Measurements from ENCODE around the gene PUS7L. TPM values are rescaled to one million over a fixed set of nuclear protein-coding genes. Genes with fewer than 3 reads are reported as not detected.

PUS7L gene
- total RNA-seq, 1 donor from 2014 or later: 11.7 TPM

DNA sequence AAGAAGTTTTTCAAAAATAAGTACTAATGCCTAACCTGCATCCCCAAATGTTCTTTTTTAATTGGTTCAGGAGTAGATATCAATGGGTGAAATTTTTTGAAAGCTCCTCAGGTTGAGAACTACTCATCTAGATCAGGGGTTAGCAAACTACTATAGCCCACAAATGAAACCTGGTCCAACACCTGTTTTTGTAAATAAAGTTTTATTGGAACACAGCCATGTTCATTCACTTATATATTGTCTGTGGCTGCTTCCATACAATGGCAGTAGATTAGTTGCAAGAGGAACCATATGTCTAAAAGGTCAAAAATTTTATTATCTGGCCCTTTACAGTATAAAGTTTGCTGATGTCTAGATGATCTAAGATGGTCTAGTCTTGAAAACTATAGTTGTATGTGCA lies 13.8 kb downstream of the PUS7L start:
- TF ChIP-seq, protein P1, sequence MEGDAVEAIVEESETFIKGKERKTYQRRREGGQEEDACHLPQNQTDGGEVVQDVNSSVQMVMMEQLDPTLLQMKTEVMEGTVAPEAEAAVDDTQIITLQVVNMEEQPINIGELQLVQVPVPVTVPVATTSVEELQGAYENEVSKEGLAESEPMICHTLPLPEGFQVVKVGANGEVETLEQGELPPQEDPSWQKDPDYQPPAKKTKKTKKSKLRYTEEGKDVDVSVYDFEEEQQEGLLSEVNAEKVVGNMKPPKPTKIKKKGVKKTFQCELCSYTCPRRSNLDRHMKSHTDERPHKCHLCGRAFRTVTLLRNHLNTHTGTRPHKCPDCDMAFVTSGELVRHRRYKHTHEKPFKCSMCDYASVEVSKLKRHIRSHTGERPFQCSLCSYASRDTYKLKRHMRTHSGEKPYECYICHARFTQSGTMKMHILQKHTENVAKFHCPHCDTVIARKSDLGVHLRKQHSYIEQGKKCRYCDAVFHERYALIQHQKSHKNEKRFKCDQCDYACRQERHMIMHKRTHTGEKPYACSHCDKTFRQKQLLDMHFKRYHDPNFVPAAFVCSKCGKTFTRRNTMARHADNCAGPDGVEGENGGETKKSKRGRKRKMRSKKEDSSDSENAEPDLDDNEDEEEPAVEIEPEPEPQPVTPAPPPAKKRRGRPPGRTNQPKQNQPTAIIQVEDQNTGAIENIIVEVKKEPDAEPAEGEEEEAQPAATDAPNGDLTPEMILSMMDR (IDR thresholded peaks at IDR 0.05): no peak
- ATAC-seq: no peak

DNA sequence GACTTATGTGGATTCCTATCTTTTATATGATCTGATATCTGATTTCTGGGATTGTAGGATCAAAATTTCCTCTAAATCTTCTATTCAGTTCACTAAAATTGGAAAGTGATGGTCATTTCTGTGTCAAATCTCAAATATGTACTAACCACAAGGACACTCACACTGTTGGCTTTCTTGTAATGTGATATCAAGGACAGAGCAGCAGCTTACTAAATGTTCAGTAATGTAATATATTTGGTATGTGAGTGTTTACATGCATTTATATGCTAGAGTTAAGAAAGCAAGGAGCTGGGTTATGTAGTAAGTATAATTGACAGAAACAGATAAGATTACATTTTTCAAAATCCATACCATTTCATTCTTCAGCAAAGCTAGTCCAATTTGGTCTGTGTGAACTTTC lies 16.5 kb downstream of the PUS7L start:
- peaks cover 46% of the 10 kb centered on the region for H3K36me3 ChIP-seq
- H3K27ac ChIP-seq: no peak overlapping the region
- no peak for DNase-seq
- H3K4me1 ChIP-seq: no peaks in the 10 kb centered on the region
- H3K9me3 ChIP-seq: no peaks in the 10 kb centered on the region
- intact Hi-C loops (cut with DNase I): no loop called here
- H3K4me3 ChIP-seq: no peak overlapping the region
- TF ChIP-seq, protein P1 (IDR thresholded peaks at IDR 0.05): no peak
- no peak for ATAC-seq
- H3K27me3 ChIP-seq: no peaks in the 10 kb centered on the region

More for the DNA sequence above, 13.8 kb downstream of the PUS7L start:
- Histone ChIP-seq H3K36me3 (peaks cover 34% of the 10 kb centered on the region), H3K4me3 (no peak overlapping the region), H3K9me3 (no peaks in the 10 kb centered on the region), H3K27me3 (no peaks in the 10 kb centered on the region), H3K27ac (no peak overlapping the region), H3K4me1 (no peaks in the 10 kb centered on the region)
- intact Hi-C loops (cut with DNase I): no loop called here
- no peak for DNase-seq

DNA sequence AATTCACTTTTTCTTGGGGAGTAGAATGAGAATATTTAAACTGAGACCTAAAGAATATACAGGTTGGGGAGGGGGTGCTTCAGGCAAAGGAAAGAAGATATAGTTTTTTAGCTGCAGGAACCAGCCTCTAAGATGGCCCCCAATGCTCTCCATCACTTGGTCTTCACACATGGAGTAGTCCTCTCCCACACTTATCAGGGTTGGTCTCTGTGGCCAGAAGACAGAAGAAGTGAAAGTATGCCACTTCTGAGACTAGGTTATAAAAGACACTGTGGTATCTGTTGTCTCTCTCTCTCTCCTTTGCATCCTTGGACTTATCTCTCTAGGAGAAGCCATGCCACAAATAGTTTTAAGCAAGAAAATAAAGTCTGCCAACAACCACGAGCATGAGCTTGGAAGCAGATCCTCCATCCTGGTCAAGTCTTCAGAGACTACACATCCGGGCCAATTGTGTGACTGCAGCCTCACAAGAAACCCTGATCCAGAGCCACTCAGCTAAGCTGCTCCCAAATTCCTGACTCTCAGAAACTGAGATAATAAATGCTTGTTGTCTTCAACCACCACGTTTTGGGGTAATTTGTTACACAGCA lies 18.0 kb downstream of the PUS7L start:
- Histone ChIP-seq H3K27me3 (no peaks in the 10 kb centered on the region), H3K36me3 (peaks cover 52% of the 10 kb centered on the region), H3K9me3 (no peaks in the 10 kb centered on the region), H3K4me3 (no peak overlapping the region), H3K27ac (no peak overlapping the region), H3K4me1 (no peaks in the 10 kb centered on the region)
- DNase-seq (no peak), ATAC-seq (no peak)
- intact Hi-C loops (cut with DNase I): no loop called here
- TF ChIP-seq, protein P1 (IDR thresholded peaks at IDR 0.05): no peak

DNA sequence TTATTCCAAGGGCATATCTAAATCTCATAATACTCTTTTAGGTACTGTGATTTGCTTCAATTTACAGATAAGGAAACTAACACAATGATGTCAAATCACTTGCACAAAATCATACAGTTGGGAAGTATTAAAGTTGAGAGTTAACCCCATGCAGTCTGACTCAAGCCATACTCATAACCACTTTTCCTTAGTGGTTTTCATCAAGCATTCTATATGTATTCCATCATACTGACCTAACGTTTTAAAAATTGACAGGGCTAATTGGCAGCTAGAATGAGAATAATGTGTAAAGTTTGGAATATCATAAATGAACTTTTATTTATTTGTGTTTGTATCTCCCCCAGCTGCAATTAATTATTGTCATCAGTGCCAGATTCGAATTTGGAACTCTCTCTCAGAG lies 20.9 kb downstream of the PUS7L start:
- Histone ChIP-seq H3K9me3 (no peaks in the 10 kb centered on the region), H3K36me3 (peaks cover 54% of the 10 kb centered on the region), H3K4me3 (no peak overlapping the region), H3K27me3 (no peaks in the 10 kb centered on the region), H3K4me1 (no peaks in the 10 kb centered on the region), H3K27ac (no peak overlapping the region)
- ATAC-seq (no peak), DNase-seq (no peak)
- intact Hi-C loops (cut with DNase I): no loop called here
- TF ChIP-seq, protein P1 (IDR thresholded peaks at IDR 0.05): no peak

DNA sequence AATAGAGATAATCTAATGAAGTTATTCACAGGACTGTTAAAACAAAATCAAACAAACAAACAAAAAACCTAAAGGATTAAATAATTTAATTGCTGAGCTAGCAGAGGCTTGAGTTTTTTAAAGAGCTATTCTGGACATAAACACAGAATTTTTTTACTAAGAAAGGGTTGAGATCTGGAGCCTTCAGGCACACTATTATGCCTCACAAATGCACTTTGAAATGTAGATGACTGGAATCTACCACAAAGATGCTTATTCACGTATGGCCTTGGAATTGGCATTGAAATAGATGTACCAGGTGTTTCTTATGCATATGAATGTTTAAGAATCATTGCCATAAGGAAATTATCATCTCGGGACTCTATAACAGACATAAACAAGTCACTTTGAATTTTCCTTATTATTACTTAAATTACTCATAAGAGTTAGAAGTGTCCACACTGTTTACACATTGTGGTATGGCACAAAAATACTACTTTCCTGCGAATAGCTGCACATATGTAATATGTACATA lies 21.6 kb downstream of the PUS7L start:
- no peaks in the 10 kb centered on the region for H3K27me3 ChIP-seq
- peaks cover 50% of the 10 kb centered on the region for H3K36me3 ChIP-seq
- intact Hi-C loops (cut with DNase I): no loop called here
- DNase-seq (no peak), ATAC-seq (no peak)
- TF ChIP-seq, protein P1 (IDR thresholded peaks at IDR 0.05): no peak
- no peaks in the 10 kb centered on the region for H3K4me1 ChIP-seq
- no peak overlapping the region for H3K4me3 ChIP-seq
- H3K27ac ChIP-seq: no peak overlapping the region
- no peaks in the 10 kb centered on the region for H3K9me3 ChIP-seq

DNA sequence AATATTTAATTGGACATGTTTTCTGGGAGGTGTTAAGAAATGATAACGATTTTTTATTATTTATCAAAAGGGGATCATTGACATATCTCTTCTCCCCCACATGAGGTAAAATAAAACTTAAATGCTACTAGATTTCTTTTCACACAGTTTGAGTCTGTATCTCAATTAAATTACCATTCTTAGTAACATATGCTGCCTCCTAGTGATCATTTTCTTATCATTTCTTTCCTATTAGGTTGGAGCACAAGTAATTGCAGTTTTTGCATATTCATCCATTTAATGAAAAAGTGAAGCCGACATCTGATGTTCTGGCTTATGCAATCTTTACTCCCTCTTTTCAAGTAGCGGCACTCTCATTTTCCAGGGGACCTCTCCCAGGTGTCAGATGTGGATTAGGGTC lies 24.9 kb downstream of the PUS7L start:
- H3K9me3 ChIP-seq: no peaks in the 10 kb centered on the region
- no peak overlapping the region for H3K4me3 ChIP-seq
- no peak for DNase-seq
- intact Hi-C loops (cut with DNase I): no loop called here
- TF ChIP-seq, protein P1 (IDR thresholded peaks at IDR 0.05): no peak
- ATAC-seq: no peak
- no peaks in the 10 kb centered on the region for H3K27me3 ChIP-seq
- H3K36me3 ChIP-seq: peaks cover 73% of the 10 kb centered on the region
- H3K4me1 ChIP-seq: no peaks in the 10 kb centered on the region
- H3K27ac ChIP-seq: no peak overlapping the region

Data from upper lobe of right lung (tissue), 1 donor.